AG09309 (cell line): ENCODE results near the gene TFAP2C.
"Not testable (repeated sequence)": the region's sequence is repeated elsewhere in the genome, so short reads cannot be mapped to it uniquely, and the experiment has no call there.

ENCODE experiments used
- DNase-seq: peaks from one replicate; pipeline ENCODE4 v3.0.0-alpha.2; 2010; ENCODE audit warnings: low read depth
- H3K4me3 ChIP-seq: 2 replicates; pipeline ENCODE4 v1.5.1; 2011; ENCODE audit warnings: mild to moderate bottlenecking, low read depth, low read length, moderate library complexity; ENCODE audit not compliant: control insufficient read depth
- TF ChIP-seq, protein P1 (sequence below): IDR thresholded peaks from 2 replicates; pipeline ENCODE4 v1.5.1; 2011; ENCODE audit warnings: mild to moderate bottlenecking, low read depth, low read length, inconsistent platforms; ENCODE audit not compliant: insufficient read depth, control insufficient read depth; ENCODE audit errors: missing control alignments

Gene TFAP2C

DNA sequence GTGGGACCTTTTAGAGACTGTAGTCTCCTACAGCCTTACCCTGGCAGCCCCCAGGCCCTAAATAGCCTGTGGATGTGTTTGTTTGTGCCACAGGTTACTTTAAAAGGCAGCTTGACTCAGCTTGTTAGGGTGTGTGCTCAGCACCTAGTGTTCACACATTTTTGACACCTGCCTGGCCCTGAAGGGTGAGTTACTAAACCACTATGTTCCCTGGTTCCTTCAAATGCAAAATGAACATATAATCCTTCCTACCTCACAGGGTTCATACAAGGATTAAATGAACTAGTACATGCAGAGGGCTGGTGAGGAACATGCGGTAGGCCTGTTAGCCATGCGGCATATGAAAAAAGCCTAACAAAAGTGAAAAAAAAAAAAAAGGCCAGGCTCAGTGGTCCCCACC lies 14.9 kb upstream of the TFAP2C start:
- TF ChIP-seq, protein P1, sequence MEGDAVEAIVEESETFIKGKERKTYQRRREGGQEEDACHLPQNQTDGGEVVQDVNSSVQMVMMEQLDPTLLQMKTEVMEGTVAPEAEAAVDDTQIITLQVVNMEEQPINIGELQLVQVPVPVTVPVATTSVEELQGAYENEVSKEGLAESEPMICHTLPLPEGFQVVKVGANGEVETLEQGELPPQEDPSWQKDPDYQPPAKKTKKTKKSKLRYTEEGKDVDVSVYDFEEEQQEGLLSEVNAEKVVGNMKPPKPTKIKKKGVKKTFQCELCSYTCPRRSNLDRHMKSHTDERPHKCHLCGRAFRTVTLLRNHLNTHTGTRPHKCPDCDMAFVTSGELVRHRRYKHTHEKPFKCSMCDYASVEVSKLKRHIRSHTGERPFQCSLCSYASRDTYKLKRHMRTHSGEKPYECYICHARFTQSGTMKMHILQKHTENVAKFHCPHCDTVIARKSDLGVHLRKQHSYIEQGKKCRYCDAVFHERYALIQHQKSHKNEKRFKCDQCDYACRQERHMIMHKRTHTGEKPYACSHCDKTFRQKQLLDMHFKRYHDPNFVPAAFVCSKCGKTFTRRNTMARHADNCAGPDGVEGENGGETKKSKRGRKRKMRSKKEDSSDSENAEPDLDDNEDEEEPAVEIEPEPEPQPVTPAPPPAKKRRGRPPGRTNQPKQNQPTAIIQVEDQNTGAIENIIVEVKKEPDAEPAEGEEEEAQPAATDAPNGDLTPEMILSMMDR, result no peak
- DNase-seq, result no peak
- no peak overlapping the region for H3K4me3 ChIP-seq

DNA sequence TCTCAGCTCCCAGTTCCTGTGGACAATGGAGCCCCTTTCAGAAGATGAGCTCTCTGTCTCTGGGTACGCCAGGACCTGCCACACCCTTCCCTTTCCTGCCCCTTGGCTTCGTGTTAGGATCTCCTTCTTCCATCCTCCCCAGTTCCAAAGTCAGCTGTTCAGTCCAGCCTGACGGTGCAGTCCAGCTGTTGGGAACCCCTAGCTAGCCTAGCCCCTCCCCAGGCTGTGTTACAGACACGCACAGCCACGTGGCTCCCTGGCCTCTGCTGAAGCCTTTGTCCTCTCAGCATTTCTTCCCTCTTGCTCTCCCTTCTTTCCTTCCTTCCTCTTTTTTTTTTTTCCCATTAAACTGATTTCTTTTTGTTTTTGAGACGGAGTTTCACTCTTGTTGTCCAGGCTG lies 12.4 kb upstream of the TFAP2C start:
- DNase-seq, result no peak
- no peak overlapping the region for H3K4me3 ChIP-seq
- TF ChIP-seq, protein P1, result no peak

DNA sequence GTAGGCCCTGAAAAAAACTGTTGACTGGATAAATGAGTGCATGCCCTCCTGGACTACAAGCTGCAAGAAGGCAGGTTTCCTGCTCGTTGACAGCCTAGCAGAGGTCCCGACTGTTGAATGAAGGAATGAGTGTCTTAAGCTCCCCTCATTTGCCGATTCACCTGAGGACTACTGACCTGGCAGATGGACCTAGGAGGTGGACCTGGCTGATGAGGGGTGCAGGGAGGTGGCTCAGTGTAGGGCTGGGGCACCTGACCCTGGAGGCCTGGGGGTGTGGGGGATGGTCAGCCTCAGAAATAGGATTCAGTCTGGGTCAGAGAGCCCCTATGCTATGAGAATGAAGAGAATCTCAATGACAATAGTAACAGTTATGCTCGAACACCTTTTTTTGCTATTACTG lies 11.6 kb upstream of the TFAP2C start:
- no peak for DNase-seq

DNA sequence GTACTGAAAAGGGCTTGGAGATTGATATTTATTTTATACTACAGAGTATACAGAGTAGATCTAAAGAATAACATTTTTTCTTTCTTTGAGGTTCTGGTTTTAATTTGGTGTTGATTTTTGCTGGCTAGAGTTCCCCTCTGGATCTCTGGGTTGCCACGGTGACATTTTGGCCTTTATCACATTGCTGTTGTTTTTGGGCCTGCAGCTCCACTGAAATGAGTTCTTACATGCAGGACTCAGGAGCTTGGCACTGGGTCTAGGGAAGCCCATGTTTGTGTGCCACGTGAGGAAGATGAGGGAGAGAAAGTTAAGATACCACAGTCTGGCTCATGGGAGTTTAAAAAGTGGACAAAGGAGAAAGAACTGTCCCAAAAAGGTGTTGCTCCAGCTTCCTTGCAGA lies 7.4 kb upstream of the TFAP2C start:
- DNase-seq, result no peak
- H3K4me3 ChIP-seq, result no peak overlapping the region
- TF ChIP-seq, protein P1, result no peak

More for the DNA sequence above, 11.6 kb upstream of the TFAP2C start:
- H3K4me3 ChIP-seq, result no peak overlapping the region
- TF ChIP-seq, protein P1, result no peak

DNA sequence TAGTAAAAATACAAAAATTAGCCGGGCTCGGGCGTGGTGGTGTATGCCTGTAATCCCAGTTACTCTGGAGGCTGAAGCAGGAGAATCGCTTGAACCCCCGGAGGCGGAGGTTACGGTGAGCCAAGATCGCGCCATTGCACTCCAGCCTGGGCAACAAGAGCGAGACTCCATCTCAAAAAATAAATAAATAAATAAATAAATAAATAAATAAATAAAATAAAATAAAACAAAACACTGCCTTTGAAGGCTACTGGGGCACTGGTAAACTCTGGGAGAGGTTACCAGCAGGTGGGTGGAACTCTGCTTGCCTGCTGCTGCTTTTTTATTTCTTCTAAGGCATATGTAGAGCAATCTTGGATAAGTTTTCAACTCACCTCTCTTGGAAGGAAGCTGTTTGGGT lies 5.2 kb upstream of the TFAP2C start:
- DNase-seq, H3K4me3 ChIP-seq: not testable (repeated sequence)

DNA sequence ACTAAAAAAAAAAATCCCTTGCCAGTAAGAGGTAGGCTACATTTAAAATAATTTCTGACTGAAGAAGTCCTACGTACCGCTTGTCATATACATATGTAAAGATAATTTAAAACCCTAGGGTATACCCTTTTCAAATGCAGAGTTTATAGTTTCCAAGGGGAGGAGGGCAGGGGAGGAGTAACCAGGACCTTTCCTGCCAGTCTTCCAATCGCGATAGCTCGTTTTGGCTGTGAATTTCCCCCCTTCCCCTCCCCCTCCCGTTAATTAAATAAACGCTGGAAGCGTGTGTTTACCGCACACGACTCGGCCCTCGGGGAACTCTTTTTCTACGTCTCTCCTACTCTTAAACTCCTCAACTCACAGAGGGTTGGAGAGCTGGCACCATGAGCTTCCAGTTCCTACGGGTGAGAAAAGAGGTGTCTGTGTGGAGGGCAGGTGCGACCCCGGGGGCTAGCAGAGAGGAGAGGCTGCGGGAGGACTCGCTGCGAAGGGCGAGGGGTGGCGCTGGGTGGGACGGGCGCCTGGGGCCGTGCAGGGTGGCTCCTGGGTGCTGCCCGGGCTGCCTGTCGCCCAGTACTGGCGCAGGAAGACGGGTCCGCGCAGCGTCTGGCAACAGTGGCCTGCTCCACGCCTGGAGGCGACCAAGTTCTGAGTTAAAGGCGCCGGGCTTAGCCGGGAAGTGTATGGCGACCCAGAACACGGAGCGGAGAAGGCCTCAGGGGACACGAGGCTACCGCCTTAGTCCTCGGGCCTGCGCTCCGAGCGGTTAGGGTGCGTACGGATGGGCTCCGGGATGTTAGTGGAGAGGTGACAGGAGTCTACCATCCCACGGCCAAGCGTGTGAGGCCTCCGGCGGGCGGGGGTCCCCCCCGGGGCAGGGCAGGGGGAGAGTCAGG lies 4.1 kb upstream of the TFAP2C start:
- TF ChIP-seq, protein P1, result no peak
- no peak overlapping the region for H3K4me3 ChIP-seq
- DNase-seq, result no peak

DNA sequence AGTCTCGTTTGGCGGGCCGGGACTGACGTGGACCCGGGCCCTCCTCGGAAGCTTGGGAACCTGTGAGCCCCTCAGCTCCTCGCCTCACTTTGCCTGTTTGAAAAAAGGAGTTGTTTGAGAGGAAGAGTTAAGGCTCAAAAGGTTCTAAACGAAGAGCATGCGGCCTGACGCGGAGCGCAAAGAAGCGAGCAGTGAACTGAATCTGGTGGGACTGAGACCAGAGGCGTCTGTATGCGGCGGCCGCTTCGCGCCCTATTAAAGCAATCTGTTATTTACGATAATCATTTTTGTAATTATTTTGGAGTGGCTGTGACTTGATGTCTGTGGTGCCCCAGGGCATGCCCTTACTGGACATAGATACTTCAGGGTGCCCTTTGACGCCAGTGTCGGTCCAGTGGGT lies 3.3 kb upstream of the TFAP2C start:
- TF ChIP-seq, protein P1, result no peak
- H3K4me3 ChIP-seq, result no peak overlapping the region

More for the DNA sequence above, 3.3 kb upstream of the TFAP2C start:
- no peak for DNase-seq
